Endodermal cell (in vitro differentiated cells): ENCODE results near the gene TBCA. TPM values are rescaled to one million over a fixed set of nuclear protein-coding genes. Genes with fewer than 3 reads are reported as not detected.

Source experiments
- DNase-seq: peaks from one replicate; pipeline ENCODE4 v3.0.0-alpha.2; 2017
- H3K27ac ChIP-seq: 2 replicates; pipeline ENCODE4 v1.5.1; 2013; ENCODE audit warnings: mild to moderate bottlenecking, low read depth, low read length, moderate library complexity
- H3K27me3 ChIP-seq: 2 replicates; pipeline ENCODE4 v1.6.1; 2013; ENCODE audit warnings: mild to moderate bottlenecking, low read length, moderate library complexity; ENCODE audit not compliant: insufficient read depth, control insufficient read depth, poor library complexity, severe bottlenecking
- H3K36me3 ChIP-seq: 2 replicates; pipeline ENCODE4 v1.7.0; 2013; ENCODE audit warnings: mild to moderate bottlenecking, low read length, moderate library complexity; ENCODE audit not compliant: control insufficient read depth, insufficient read depth
- H3K4me1 ChIP-seq: one replicate; pipeline ENCODE4 v1.7.0; 2013; ENCODE audit warnings: low read length; ENCODE audit not compliant: control insufficient read depth, insufficient read depth
- H3K4me3 ChIP-seq: 2 replicates; pipeline ENCODE4 v1.5.1; 2013; ENCODE audit warnings: mild to moderate bottlenecking, low read length, moderate library complexity
- H3K9ac ChIP-seq: 2 replicates; pipeline ENCODE4 v1.6.1; 2013; ENCODE audit warnings: mild to moderate bottlenecking, low read length, moderate library complexity; ENCODE audit not compliant: poor library complexity, severe bottlenecking; ENCODE audit errors: extremely low read depth
- H3K9me3 ChIP-seq: 2 replicates; pipeline ENCODE4 v1.6.1; 2013; ENCODE audit warnings: mild to moderate bottlenecking, low read length, moderate library complexity; ENCODE audit not compliant: control insufficient read depth
- H3K27ac Mint-ChIP-seq: 2 replicates; pipeline ENCODE4 v1.8.0; 2020; ENCODE audit warnings: mixed read lengths
- H3K27me3 Mint-ChIP-seq: 2 replicates; pipeline ENCODE4 v1.8.0; 2021; ENCODE audit warnings: mild to moderate bottlenecking, mixed read lengths; ENCODE audit not compliant: insufficient read depth
- H3K36me3 Mint-ChIP-seq: 2 replicates; pipeline ENCODE4 v1.8.0; 2020; ENCODE audit warnings: low read depth, mixed read lengths
- H3K4me1 Mint-ChIP-seq: 2 replicates; pipeline ENCODE4 v1.8.0; 2020; ENCODE audit warnings: mixed read lengths
- H3K4me3 Mint-ChIP-seq: 2 replicates; pipeline ENCODE4 v1.8.0; 2020; ENCODE audit warnings: mild to moderate bottlenecking, moderate library complexity, mixed read lengths
- H3K9me3 Mint-ChIP-seq: 2 replicates; pipeline ENCODE4 v1.8.0; 2020; ENCODE audit warnings: mild to moderate bottlenecking, mixed read lengths
- CTCF ChIP-seq: fragments of 200-600 bp; sonication (generic); conservative IDR thresholded peaks from 2 replicates; pipeline ENCODE4 v1.5.0; 2021; ENCODE audit warnings: antibody characterized with exemption, mild to moderate bottlenecking
- WGBS, 2 experiments: methylation state at CpG; one replicate each; pipeline versions ENCODE4 v1.1.5 to v1.1.7; 2013; ENCODE audit warnings: missing lambda C conversion rate in 2 of 2, mixed read lengths in 1 of 2; ENCODE audit not compliant: insufficient coverage in 1 of 2, insufficient read length in 1 of 2; 5-methylcytosine and 5-hydroxymethylcytosine counted together
- total RNA-seq, 2 donors: library from RNA; stranded (reverse); fragmentation: NEBNext Ultra II Directional in 1 of 2; extraction: Animal tissue kit (Norgen Biotek cat#: 25700) in 1 of 2; gene quantifications; 2 replicates in 1 of 2; 3 replicates in 1 of 2; pipeline ENCODE4 v1.2.1, GENCODE V29; 2021

The TBCA gene
- total RNA-seq, 2 donors from 2014 or later, result 415 to 454 TPM

- peak; percentile 79 for DNase-seq
- no peak for TF ChIP-seq CTCF
These were observed 134.7 kb downstream of the TBCA start for GRCh38 chr5:77641397-77641943.

More at GRCh38 chr5:77641397-77641943, 134.7 kb downstream of the TBCA start:
- Histone ChIP-seq H3K27me3 (peaks cover 100% of the 10 kb centered on the region), H3K9ac (no peak overlapping the region), H3K4me1 (peaks cover 6% of the 10 kb centered on the region), H3K4me3 (no peak overlapping the region), H3K27ac (no peak overlapping the region), H3K9me3 (no peaks in the 10 kb centered on the region), H3K36me3 (no peaks in the 10 kb centered on the region)
- WGBS, 2 experiments, result 1 to 2% methylated on average over 12 to 23 of the region's 23 CpGs
- H3K9me3 Mint-ChIP-seq, result no peaks in the 10 kb centered on the region
- peaks cover 99% of the 10 kb centered on the region for H3K27me3 Mint-ChIP-seq
- no peak overlapping the region for H3K27ac Mint-ChIP-seq
- H3K36me3 Mint-ChIP-seq, result no peaks in the 10 kb centered on the region
- H3K4me1 Mint-ChIP-seq, result peaks cover 22% of the 10 kb centered on the region
- no peak overlapping the region for H3K4me3 Mint-ChIP-seq

Other genes with a start within 250 kb of the TBCA start
- gene OTP, start 137.6 kb downstream of the TBCA start, total RNA-seq, result not detected